Measurements from ENCODE around the gene AVEN.
"Not testable (repeated sequence)": the region's sequence is repeated elsewhere in the genome, so short reads cannot be mapped to it uniquely, and the experiment has no call there.

The AVEN gene

GRCh38 chr15:33822479-33822878, 216.5 kb downstream of the AVEN start:
- no peak overlapping the region for H2BK120ac ChIP-seq (ENCODE audit: insufficient read depth, low read length, poor library complexity)
- H3K27ac ChIP-seq (ENCODE audit: low read depth, low read length), result no peak overlapping the region
- H3K9me3 ChIP-seq (ENCODE audit: insufficient read depth, low read depth, low read length), result no peaks in the 10 kb centered on the region
- H4K8ac ChIP-seq (ENCODE audit: low read depth, low read length), result no peak overlapping the region
- no peaks in the 10 kb centered on the region for H3K4me1 ChIP-seq (ENCODE audit: control insufficient read depth in 1 of 2, insufficient read depth in 2 of 2, low read length in 2 of 2)
- peaks cover 3 to 5% of the 10 kb centered on the region in 2 experiments for H3K36me3 ChIP-seq (ENCODE audit: control insufficient read depth in 1 of 2, insufficient read depth in 2 of 2, low read length in 2 of 2)
- H2AFZ ChIP-seq (ENCODE audit: insufficient read depth, low read length, poor library complexity), result no peak overlapping the region
- no peak overlapping the region for H3K18ac ChIP-seq (ENCODE audit: low read length)
- no peak overlapping the region for H3K9ac ChIP-seq (ENCODE audit: low read length)
- no peak overlapping the region for H2AK5ac ChIP-seq (ENCODE audit: low read length)
- H3K4me2 ChIP-seq (ENCODE audit: low read length), result no peak overlapping the region
- H2BK5ac ChIP-seq (ENCODE audit: low read depth, low read length, poor library complexity), result no peak overlapping the region
- no peak overlapping the region for H4K12ac ChIP-seq (ENCODE audit: low read depth, low read length)
- H4K91ac ChIP-seq (ENCODE audit: low read depth, low read length), result no peak overlapping the region
- DNase-seq, result no peak
- no CpG with 5 or more reads among the region's 4 CpGs for WGBS (ENCODE audit: extremely low coverage, insufficient coverage, insufficient read length)
- no peak overlapping the region for H3K14ac ChIP-seq (ENCODE audit: low read length)
- H2BK12ac ChIP-seq (ENCODE audit: low read length), result no peak overlapping the region
- no peaks in the 10 kb centered on the region for H3K79me2 ChIP-seq (ENCODE audit: control insufficient read depth, insufficient read depth, low read length, poor library complexity)
- no peaks in the 10 kb centered on the region for H3K27me3 ChIP-seq (ENCODE audit: insufficient read depth, low read length)
- no peak overlapping the region for H3K4me3 ChIP-seq (ENCODE audit: low read depth, low read length)
- H3K23ac ChIP-seq (ENCODE audit: low read length), result no peak overlapping the region
- H3K4ac ChIP-seq (ENCODE audit: low read depth, low read length), result no peak overlapping the region
- H3K79me1 ChIP-seq (ENCODE audit: low read length), result no peaks in the 10 kb centered on the region

- H2AFZ ChIP-seq (ENCODE audit: insufficient read depth, low read length, poor library complexity); H3K27ac ChIP-seq (ENCODE audit: low read depth, low read length); H3K4me2 ChIP-seq (ENCODE audit: low read length); H3K14ac ChIP-seq (ENCODE audit: low read length); H3K23ac ChIP-seq (ENCODE audit: low read length); H3K36me3 ChIP-seq (ENCODE audit: control insufficient read depth in 1 of 2, insufficient read depth in 2 of 2, low read length in 2 of 2); H3K4me1 ChIP-seq (ENCODE audit: control insufficient read depth in 1 of 2, insufficient read depth in 2 of 2, low read length in 2 of 2); H4K91ac ChIP-seq (ENCODE audit: low read depth, low read length); H2BK12ac ChIP-seq (ENCODE audit: low read length); H3K79me1 ChIP-seq (ENCODE audit: low read length); H2AK5ac ChIP-seq (ENCODE audit: low read length); H3K9ac ChIP-seq (ENCODE audit: low read length); H3K27me3 ChIP-seq (ENCODE audit: insufficient read depth, low read length); H4K8ac ChIP-seq (ENCODE audit: low read depth, low read length); H3K18ac ChIP-seq (ENCODE audit: low read length); H2BK5ac ChIP-seq (ENCODE audit: low read depth, low read length, poor library complexity); H2BK120ac ChIP-seq (ENCODE audit: insufficient read depth, low read length, poor library complexity); H4K12ac ChIP-seq (ENCODE audit: low read depth, low read length); DNase-seq; H3K4ac ChIP-seq (ENCODE audit: low read depth, low read length); H3K4me3 ChIP-seq (ENCODE audit: low read depth, low read length); H3K9me3 ChIP-seq (ENCODE audit: insufficient read depth, low read depth, low read length); H3K79me2 ChIP-seq (ENCODE audit: control insufficient read depth, insufficient read depth, low read length, poor library complexity): not testable (repeated sequence)
- no CpG with 5 or more reads among the region's 6 CpGs for WGBS (ENCODE audit: extremely low coverage, insufficient coverage, insufficient read length)
Measured at GRCh38 chr15:33819499-33819898, 219.5 kb downstream of the AVEN start.
